Panc1 (cell line): ENCODE measurements around the gene USO1.
"Not testable (repeated sequence)": the region's sequence is repeated elsewhere in the genome, so short reads cannot be mapped to it uniquely, and the experiment has no call there.

Experiments used
- POLR2AphosphoS5 ChIP-seq: IDR thresholded peaks from 2 replicates; pipeline ENCODE4 v1.6.1; 2012; ENCODE audit warnings: mild to moderate bottlenecking, low read depth, low read length, moderate library complexity
- REST ChIP-seq, 2 experiments: IDR thresholded peaks; 2 replicates each; pipeline ENCODE4 v1.6.1; 2011 to 2012; ENCODE audit warnings: low read depth in 2 of 2, control low read depth in 1 of 2, low read length in 1 of 2, mild to moderate bottlenecking in 1 of 2, moderate library complexity in 1 of 2; ENCODE audit not compliant: insufficient read depth in 1 of 2
- TF ChIP-seq, protein P1 (sequence below): fragments of 450-650 bp; IDR thresholded peaks from 2 replicates; pipeline ENCODE4 v1.5.1; 2017; ENCODE audit warnings: mild to moderate bottlenecking

GRCh38 chr4:75716054-75716453 is 8.3 kb upstream of the USO1 start:
- TF ChIP-seq, protein P1, sequence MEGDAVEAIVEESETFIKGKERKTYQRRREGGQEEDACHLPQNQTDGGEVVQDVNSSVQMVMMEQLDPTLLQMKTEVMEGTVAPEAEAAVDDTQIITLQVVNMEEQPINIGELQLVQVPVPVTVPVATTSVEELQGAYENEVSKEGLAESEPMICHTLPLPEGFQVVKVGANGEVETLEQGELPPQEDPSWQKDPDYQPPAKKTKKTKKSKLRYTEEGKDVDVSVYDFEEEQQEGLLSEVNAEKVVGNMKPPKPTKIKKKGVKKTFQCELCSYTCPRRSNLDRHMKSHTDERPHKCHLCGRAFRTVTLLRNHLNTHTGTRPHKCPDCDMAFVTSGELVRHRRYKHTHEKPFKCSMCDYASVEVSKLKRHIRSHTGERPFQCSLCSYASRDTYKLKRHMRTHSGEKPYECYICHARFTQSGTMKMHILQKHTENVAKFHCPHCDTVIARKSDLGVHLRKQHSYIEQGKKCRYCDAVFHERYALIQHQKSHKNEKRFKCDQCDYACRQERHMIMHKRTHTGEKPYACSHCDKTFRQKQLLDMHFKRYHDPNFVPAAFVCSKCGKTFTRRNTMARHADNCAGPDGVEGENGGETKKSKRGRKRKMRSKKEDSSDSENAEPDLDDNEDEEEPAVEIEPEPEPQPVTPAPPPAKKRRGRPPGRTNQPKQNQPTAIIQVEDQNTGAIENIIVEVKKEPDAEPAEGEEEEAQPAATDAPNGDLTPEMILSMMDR: not testable (repeated sequence)
- not testable (repeated sequence) for TF ChIP-seq REST (IDR thresholded peaks at IDR 0.05; ENCODE audit: insufficient read depth in 1 of 2, low read depth in 2 of 2, low read length in 1 of 2); POLR2AphosphoS5
